Endothelial cell of umbilical vein (primary cell): ENCODE results near the gene JMJD8. TPM values are rescaled to one million over a fixed set of nuclear protein-coding genes. Genes with fewer than 3 reads are reported as not detected.

Experiments used
- BruUV-seq: library from RNA; stranded (reverse); fragments of 400-500 nt; replicated peaks from 2 replicates; lab custom pipeline; 2021; lab: Mats Ljungman, UMichigan
- CTCF ChIA-PET: fragments of 300-600, 350-600 bp; sonication (Branson Sonifier 250); formaldehyde crosslinking; loops from one replicate; lab custom pipeline; 2021; ENCODE audit warnings: antibody characterized with exemption, inconsistent platforms; lab: Charles Lee
- POLR2A ChIA-PET: fragments of 300-600, 350-600 bp; sonication (Branson Sonifier 250); formaldehyde crosslinking; loops from one replicate; lab custom pipeline; 2021; ENCODE audit warnings: antibody characterized with exemption, inconsistent platforms; lab: Charles Lee
- DNase-seq: peaks from one replicate; pipeline ENCODE4 v3.0.0-alpha.2; 2011; ENCODE audit warnings: low read depth, low spot score
- FAIRE-seq: peaks from 2 replicates; lab custom pipeline; 2011; peaks lifted over from hg19 to GRCh38; lab: Jason Lieb, UNC
- H2AFZ ChIP-seq: 2 replicates; pipeline ENCODE4 v1.6.0; 2012; ENCODE audit warnings: low read depth, low read length, control low read depth, inconsistent platforms
- H3K27ac ChIP-seq: 2 replicates; pipeline ENCODE4 v1.5.1; 2011; ENCODE audit warnings: low read depth, mild to moderate bottlenecking, control low read depth, low read length, moderate library complexity; ENCODE audit not compliant: insufficient read depth
- H3K27me3 ChIP-seq, 2 experiments: 2 replicates each; pipeline versions ENCODE4 v1.6.0 to v1.6.1; 2011; ENCODE audit warnings: low read length in 2 of 2, mixed read lengths in 1 of 2; ENCODE audit not compliant: control insufficient read depth in 2 of 2, insufficient read depth in 2 of 2
- H3K36me3 ChIP-seq, 2 experiments: 2 replicates in 1 of 2; 3 replicates in 1 of 2; pipeline ENCODE4 v1.5.1; 2011; ENCODE audit warnings: low read length in 2 of 2, mild to moderate bottlenecking in 1 of 2, moderate library complexity in 1 of 2; ENCODE audit not compliant: control insufficient read depth in 2 of 2, insufficient read depth in 2 of 2; ENCODE audit errors: extremely low read depth in 1 of 2
- H3K4me1 ChIP-seq: 3 replicates; pipeline ENCODE4 v1.5.1; 2011; ENCODE audit warnings: mild to moderate bottlenecking, low read length; ENCODE audit not compliant: control insufficient read depth, insufficient read depth; ENCODE audit errors: extremely low read depth
- H3K4me2 ChIP-seq: 2 replicates; pipeline ENCODE4 v1.6.1; 2011; ENCODE audit warnings: low read length, control low read depth, mixed read lengths; ENCODE audit not compliant: insufficient read depth
- H3K4me3 ChIP-seq, 3 experiments: fragments of 200-600 bp in 1 of 3; sonication (generic), shearing (Covaris generic) in 1 of 3; replicated peaks in 1 of 3; 2 replicates each; pipeline ENCODE4 v1.5.1; 2011 to 2016; ENCODE audit warnings: control low read depth in 3 of 3, low read length in 3 of 3, mild to moderate bottlenecking in 2 of 3, inconsistent platforms in 1 of 3, low read depth in 1 of 3, moderate library complexity in 1 of 3; ENCODE audit not compliant: insufficient read depth in 1 of 3
- H3K79me2 ChIP-seq: 2 replicates; pipeline ENCODE4 v1.6.0; 2012; ENCODE audit warnings: low read length, inconsistent platforms; ENCODE audit not compliant: control insufficient read depth, insufficient read depth
- H3K9ac ChIP-seq: replicated peaks from 2 replicates; pipeline ENCODE3; 2011; ENCODE audit warnings: low read length, control low read depth; ENCODE audit not compliant: insufficient read depth; ENCODE audit errors: extremely low read depth
- H3K9me1 ChIP-seq: replicated peaks from 3 replicates; pipeline ENCODE4 v1.6.0; 2011; ENCODE audit warnings: mild to moderate bottlenecking, low read length; ENCODE audit not compliant: control insufficient read depth, insufficient read depth; ENCODE audit errors: extremely low read depth
- H3K9me3 ChIP-seq: replicated peaks from 2 replicates; pipeline ENCODE4 v1.5.1; 2012; ENCODE audit warnings: low read length, inconsistent platforms; ENCODE audit not compliant: control insufficient read depth, insufficient read depth
- H4K20me1 ChIP-seq: replicated peaks from 2 replicates; pipeline ENCODE3; 2011; ENCODE audit warnings: mild to moderate bottlenecking, low read length; ENCODE audit not compliant: control insufficient read depth, insufficient read depth; ENCODE audit errors: extremely low read depth
- EZH2 ChIP-seq: IDR thresholded peaks from 2 replicates; pipeline ENCODE4 v1.6.1; 2012; ENCODE audit warnings: borderline replicate concordance, low read depth, mild to moderate bottlenecking, moderate library complexity, low read length, inconsistent platforms; ENCODE audit not compliant: severe bottlenecking
- FOS ChIP-seq: IDR thresholded peaks from 2 replicates; pipeline ENCODE4 v1.6.1; 2011; ENCODE audit warnings: mild to moderate bottlenecking, low read length, moderate library complexity, borderline replicate concordance; ENCODE audit not compliant: insufficient read depth
- GATA2 ChIP-seq: IDR thresholded peaks from 2 replicates; pipeline ENCODE4 v1.7.0; 2011; ENCODE audit warnings: low read depth, mild to moderate bottlenecking, moderate library complexity, mixed read lengths, low read length; ENCODE audit not compliant: insufficient read length, insufficient read depth
- JUN ChIP-seq: IDR thresholded peaks from 2 replicates; pipeline ENCODE4 v1.6.1; 2011; ENCODE audit warnings: borderline replicate concordance, low read depth; ENCODE audit not compliant: insufficient read length, insufficient read depth
- MYC ChIP-seq: IDR thresholded peaks from one replicate; pipeline ENCODE4 v1.6.1; 2011; ENCODE audit warnings: mild to moderate bottlenecking, low read depth, low read length
- POLR2A ChIP-seq: IDR thresholded peaks from 2 replicates; pipeline ENCODE4 v1.6.1; 2012; ENCODE audit warnings: low read depth, mild to moderate bottlenecking, control low read depth, low read length
- POLR2AphosphoS5 ChIP-seq: IDR thresholded peaks from 2 replicates; pipeline ENCODE4 v1.6.1; 2012; ENCODE audit warnings: low read depth, mild to moderate bottlenecking, control low read depth, low read length, moderate library complexity; ENCODE audit not compliant: insufficient read depth
- dilution Hi-C: fragments of 300-500 bp; cut with MboI; formaldehyde crosslinking; loops from one replicate; pipeline ENCODE4 v1.15.0; 2019; ENCODE audit warnings: low sequenced_read_pairs; ENCODE audit not compliant: extremely low pct_ligation_motif_present
- intact Hi-C: fragments of 100-400 bp; cut with micrococcal nuclease; formaldehyde crosslinking; loops from one replicate; pipeline ENCODE4 v1.10.0; 2022
- polyA plus RNA-seq, 4 experiments: library from polyadenylated mRNA; depleted of rRNA in 3 of 4; stranded (reverse) in 3 of 4; unstranded in 1 of 4; fragments of >200 nt; gene quantifications; 2 replicates each; pipeline versions ENCODE4 v1.2.1 to v1.2.3, GENCODE V29; 2011 to 2012; ENCODE audit warnings: missing spikeins in 1 of 4
- total RNA-seq: library from RNA; stranded (reverse); gene quantifications from 2 replicates; pipeline ENCODE4 v1.2.3, GENCODE V29; 2021
- TF ChIP-seq, protein P1 (sequence below), 2 donors: IDR thresholded peaks; 1 replicate in 1 of 2; 2 replicates in 1 of 2; pipeline ENCODE4 v1.5.1; 2011; ENCODE audit warnings: low read length in 2 of 2, mild to moderate bottlenecking in 2 of 2, moderate library complexity in 2 of 2, control low read depth in 1 of 2, inconsistent platforms in 1 of 2, low read depth in 1 of 2; ENCODE audit not compliant: insufficient read depth in 1 of 2; ENCODE audit errors: extremely low read depth in 1 of 2
- TF ChIP-seq, protein P2 (sequence below): IDR thresholded peaks from 2 replicates; pipeline ENCODE4 v1.6.1; 2011; ENCODE audit not compliant: insufficient read depth, insufficient read length

JMJD8 gene
- total and polyA plus RNA-seq, 2 donors (not counting 3 experiments of a cell fraction or from before 2014, with no cell fraction given), result 55.1 to 102 TPM

GRCh38 chr16:662597-662996 lies 21.5 kb downstream of the JMJD8 start:
- H3K36me3 ChIP-seq, result peaks cover 0 to 3% of the 10 kb centered on the region in 2 experiments
- no peaks in the 10 kb centered on the region for H3K27me3 ChIP-seq
- dilution Hi-C loops (no loop called here), intact Hi-C loops (no loop called here)
- ChIA-PET POLR2A (no interaction called here), CTCF (interaction anchor here (0.7 to 1.4 kb wide), 2 partner anchors 24 to 26 kb away, joined by 3 read pairs; partner anchors contain the start of gene METTL26)
- DNase-seq, result no peak
- H3K9ac ChIP-seq, result no peak overlapping the region
- H2AFZ ChIP-seq, result no peak overlapping the region
- no peaks in the 10 kb centered on the region for H3K79me2 ChIP-seq
- H4K20me1 ChIP-seq, result no peaks in the 10 kb centered on the region
- no peak for TF ChIP-seq POLR2AphosphoS5
- no peak for TF ChIP-seq JUN
- no peak for TF ChIP-seq MYC
- TF ChIP-seq GATA2, result no peak
- TF ChIP-seq EZH2, result no peak
- TF ChIP-seq, protein P1, sequence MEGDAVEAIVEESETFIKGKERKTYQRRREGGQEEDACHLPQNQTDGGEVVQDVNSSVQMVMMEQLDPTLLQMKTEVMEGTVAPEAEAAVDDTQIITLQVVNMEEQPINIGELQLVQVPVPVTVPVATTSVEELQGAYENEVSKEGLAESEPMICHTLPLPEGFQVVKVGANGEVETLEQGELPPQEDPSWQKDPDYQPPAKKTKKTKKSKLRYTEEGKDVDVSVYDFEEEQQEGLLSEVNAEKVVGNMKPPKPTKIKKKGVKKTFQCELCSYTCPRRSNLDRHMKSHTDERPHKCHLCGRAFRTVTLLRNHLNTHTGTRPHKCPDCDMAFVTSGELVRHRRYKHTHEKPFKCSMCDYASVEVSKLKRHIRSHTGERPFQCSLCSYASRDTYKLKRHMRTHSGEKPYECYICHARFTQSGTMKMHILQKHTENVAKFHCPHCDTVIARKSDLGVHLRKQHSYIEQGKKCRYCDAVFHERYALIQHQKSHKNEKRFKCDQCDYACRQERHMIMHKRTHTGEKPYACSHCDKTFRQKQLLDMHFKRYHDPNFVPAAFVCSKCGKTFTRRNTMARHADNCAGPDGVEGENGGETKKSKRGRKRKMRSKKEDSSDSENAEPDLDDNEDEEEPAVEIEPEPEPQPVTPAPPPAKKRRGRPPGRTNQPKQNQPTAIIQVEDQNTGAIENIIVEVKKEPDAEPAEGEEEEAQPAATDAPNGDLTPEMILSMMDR (IDR thresholded peaks at IDR 0.05; ENCODE audit: extremely low read depth in 1 of 2, insufficient read depth in 1 of 2, low read depth in 1 of 2, low read length in 2 of 2), result no peak
- TF ChIP-seq, protein P2, sequence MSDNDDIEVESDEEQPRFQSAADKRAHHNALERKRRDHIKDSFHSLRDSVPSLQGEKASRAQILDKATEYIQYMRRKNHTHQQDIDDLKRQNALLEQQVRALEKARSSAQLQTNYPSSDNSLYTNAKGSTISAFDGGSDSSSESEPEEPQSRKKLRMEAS, result no peak
- TF ChIP-seq FOS, result no peak
- TF ChIP-seq POLR2A, result no peak
- no peaks in the 10 kb centered on the region for H3K4me1 ChIP-seq
- H3K4me3 ChIP-seq, result no peak overlapping the region
- no peaks in the 10 kb centered on the region for H3K9me1 ChIP-seq
- H3K27ac ChIP-seq, result no peak overlapping the region
- no peak overlapping the region for H3K4me2 ChIP-seq
- no peak for FAIRE-seq
- no peaks in the 10 kb centered on the region for H3K9me3 ChIP-seq
- no TSS peak for BruUV-seq
